HG03097 (cell line): ENCODE results near the gene ACTR2.
"Not testable (repeated sequence)": the region's sequence is repeated elsewhere in the genome, so short reads cannot be mapped to it uniquely, and the experiment has no call there.

Source experiments
- ATAC-seq: cut with Tn5 transposase; IDR thresholded peaks from one replicate; pipeline ENCODE4 v1.9.1; 2021; ENCODE audit not compliant: unreplicated experiment, low FRiP score

Gene ACTR2

GRCh38 chr2:65227456-65228262 lies at the start of gene ACTR2:
Gene ACTR2, plus strand, starts transcription at chr2:65227831. Its CDS starts 79 bp downstream, at chr2:65227910.
- peak; percentile 85 for ATAC-seq

GRCh38 chr2:65182570-65182969 lies 45.1 kb upstream of the ACTR2 start:
- ATAC-seq, result no peak

- not testable (repeated sequence) for ATAC-seq
Observed at GRCh38 chr2:65183406-65183805, 44.2 kb upstream of the ACTR2 start.

- ATAC-seq, result no peak
Observed at GRCh38 chr2:65185012-65185411, 42.6 kb upstream of the ACTR2 start.

- no peak for ATAC-seq
Observed at GRCh38 chr2:65186093-65186868, 41.4 kb upstream of the ACTR2 start.

- ATAC-seq, result peak; percentile 70
Observed at GRCh38 chr2:65186872-65187851, 40.5 kb upstream of the ACTR2 start.

GRCh38 chr2:65193446-65193845 lies 34.2 kb upstream of the ACTR2 start:
- no peak for ATAC-seq

GRCh38 chr2:65198737-65199136 lies 28.9 kb upstream of the ACTR2 start:
- ATAC-seq, result no peak

- ATAC-seq, result no peak
Observed at GRCh38 chr2:65199166-65199565, 28.5 kb upstream of the ACTR2 start.

GRCh38 chr2:65199891-65200290 lies 27.7 kb upstream of the ACTR2 start:
- no peak for ATAC-seq

- no peak for ATAC-seq
Observed at GRCh38 chr2:65204461-65205210, 23.0 kb upstream of the ACTR2 start.

- ATAC-seq, result no peak
Observed at GRCh38 chr2:65212115-65212514, 15.5 kb upstream of the ACTR2 start.

GRCh38 chr2:65212619-65213018 lies 15.0 kb upstream of the ACTR2 start:
- ATAC-seq, result no peak

GRCh38 chr2:65213035-65213434 lies 14.6 kb upstream of the ACTR2 start:
- ATAC-seq, result no peak

- no peak for ATAC-seq
Observed at GRCh38 chr2:65214361-65214760, 13.3 kb upstream of the ACTR2 start.

- no peak for ATAC-seq
Observed at GRCh38 chr2:65214843-65215242, 12.8 kb upstream of the ACTR2 start.

GRCh38 chr2:65215946-65216345 lies 11.7 kb upstream of the ACTR2 start:
- no peak for ATAC-seq

- no peak for ATAC-seq
Observed at GRCh38 chr2:65220432-65221131, 7.0 kb upstream of the ACTR2 start.

- ATAC-seq, result not testable (repeated sequence)
Observed at GRCh38 chr2:65221275-65221674, 6.4 kb upstream of the ACTR2 start.
